ENCODE results near the gene DDR2.

- TF ChIP-seq POLR2A (IDR thresholded peaks at IDR 0.05) (no peak), CTCF (IDR thresholded peaks at IDR 0.05) (no peak)
These were observed 78.7 kb downstream of the DDR2 start for GRCh38 chr1:162710780-162711465.
